HCT116 (cell line): ENCODE data around the gene MAPK7. TPM values are rescaled to one million over a fixed set of nuclear protein-coding genes. Genes with fewer than 3 reads are reported as not detected.

Experiments
- ATAC-seq: fragments of 200-7000 bp; cut with Tn5 transposase; 2 replicates; pipeline ENCODE4 v1.9.1; 2020; ENCODE audit warnings: mild to moderate bottlenecking, moderate library complexity
- BruUV-seq: library from RNA; stranded (reverse); fragments of 400-500 nt; replicated peaks from 2 replicates; lab custom pipeline; 2021; lab: Mats Ljungman, UMichigan
- CTCF ChIA-PET: fragments of 300-600 bp; sonication (Branson Sonifier 250); formaldehyde crosslinking; loops from one replicate; lab custom pipeline; 2021; ENCODE audit warnings: antibody characterized with exemption; lab: Charles Lee
- POLR2A ChIA-PET: fragments of 300-600, 350-600 bp; sonication (Branson Sonifier 250); formaldehyde crosslinking; loops from one replicate; lab custom pipeline; 2021; ENCODE audit warnings: antibody characterized with exemption; lab: Charles Lee
- RAD21 ChIA-PET, 2 experiments: fragments of 300-600 bp; sonication (Branson Sonifier 250); formaldehyde crosslinking; loops; one replicate each; lab custom pipeline; 2023; ENCODE audit warnings: low total read pairs in 2 of 2; ENCODE audit not compliant: uncharacterized antibody in 2 of 2, unreplicated experiment in 2 of 2, low non-redundant PET in 1 of 2; lab: Charles Lee
- DNase-seq: peaks from one replicate; pipeline ENCODE4 v3.0.0-alpha.2; 2010; ENCODE audit warnings: low read depth, low spot score
- H2AFZ ChIP-seq: fragments of 200-600 bp; shearing (Covaris generic), sonication (generic); 2 replicates; pipeline ENCODE4 v1.6.1; 2017; ENCODE audit warnings: low read depth, mixed run types, mixed read lengths, antibody characterized with exemption, low read length; ENCODE audit not compliant: poor library complexity, severe bottlenecking
- H3K27ac ChIP-seq: 2 replicates; pipeline ENCODE4 v1.5.1; 2012; ENCODE audit warnings: low read depth, low read length
- H3K27me3 ChIP-seq: fragments of 200-600 bp; sonication (generic); 2 replicates; pipeline ENCODE4 v1.6.1; 2016; ENCODE audit warnings: mixed run types, low read length, mixed read lengths; ENCODE audit not compliant: insufficient read depth
- H3K36me3 ChIP-seq, 2 experiments: fragments of 200-500 bp in 1 of 2; fragments of 200-600 bp in 1 of 2; sonication (Bioruptor generic) in 1 of 2; sonication (generic) in 1 of 2; 2 replicates each; pipeline versions ENCODE4 v1.5.1 to v1.6.1; 2014 to 2016; ENCODE audit warnings: low read length in 2 of 2, inconsistent platforms in 1 of 2, mixed read lengths in 1 of 2, mixed run types in 1 of 2; ENCODE audit not compliant: insufficient read depth in 2 of 2, control insufficient read depth in 1 of 2
- H3K4me1 ChIP-seq, 2 experiments: fragments of 200-600 bp in 1 of 2; sonication (generic) in 1 of 2; 2 replicates each; pipeline versions ENCODE4 v1.5.1 to v1.6.1; 2012 to 2017; ENCODE audit warnings: low read length in 2 of 2, inconsistent platforms in 1 of 2, mild to moderate bottlenecking in 1 of 2, mixed read lengths in 1 of 2, mixed run types in 1 of 2, moderate library complexity in 1 of 2; ENCODE audit not compliant: insufficient read depth in 2 of 2, control insufficient read depth in 1 of 2
- H3K4me2 ChIP-seq: fragments of 200-600 bp; sonication (generic); 2 replicates; pipeline ENCODE4 v1.6.1; 2017; ENCODE audit warnings: mixed run types, low read length, mixed read lengths
- H3K4me3 ChIP-seq, 2 experiments: fragments of 200-600 bp in 1 of 2; sonication (generic) in 1 of 2; replicated peaks in 1 of 2; 2 replicates each; pipeline ENCODE4 v1.5.1; 2011 to 2016; ENCODE audit warnings: low read length in 2 of 2, control low read depth in 1 of 2, low read depth in 1 of 2, mild to moderate bottlenecking in 1 of 2, mixed read lengths in 1 of 2, mixed run types in 1 of 2
- H3K79me2 ChIP-seq: fragments of 200-600 bp; sonication (generic); 2 replicates; pipeline ENCODE4 v1.6.1; 2017; ENCODE audit warnings: mild to moderate bottlenecking, mixed run types, low read length, moderate library complexity, mixed read lengths; ENCODE audit not compliant: insufficient read depth
- H3K9ac ChIP-seq: fragments of 200-600 bp; sonication (generic); 2 replicates; pipeline ENCODE4 v1.6.1; 2016; ENCODE audit warnings: low read length, mixed read lengths
- H3K9me2 ChIP-seq: fragments of 200-600 bp; sonication (generic), shearing (Covaris generic); 2 replicates; pipeline ENCODE4 v1.6.1; 2017; ENCODE audit warnings: mixed run types, mild to moderate bottlenecking, moderate library complexity; ENCODE audit not compliant: insufficient read depth
- H3K9me3 ChIP-seq, 2 experiments: fragments of 200-500 bp in 1 of 2; fragments of 200-600 bp in 1 of 2; sonication (Bioruptor generic) in 1 of 2; sonication (generic) in 1 of 2; 2 replicates each; pipeline ENCODE4 v1.6.1; 2014 to 2017; ENCODE audit warnings: low read length in 2 of 2, mixed read lengths in 2 of 2, inconsistent platforms in 1 of 2, low read depth in 1 of 2, mild to moderate bottlenecking in 1 of 2, mixed run types in 1 of 2, moderate library complexity in 1 of 2; ENCODE audit not compliant: control insufficient read depth in 1 of 2, insufficient read depth in 1 of 2
- H4K20me1 ChIP-seq: fragments of 200-600 bp; sonication (generic), shearing (Covaris generic); 2 replicates; pipeline ENCODE4 v1.6.1; 2017; ENCODE audit warnings: mixed run types, mild to moderate bottlenecking, moderate library complexity; ENCODE audit not compliant: insufficient read depth
- CEBPB ChIP-seq: IDR thresholded peaks from 2 replicates; pipeline ENCODE4 v1.6.1; 2012; ENCODE audit warnings: low read depth
- ELF1 ChIP-seq: IDR thresholded peaks from 2 replicates; pipeline ENCODE4 v1.6.1; 2012; ENCODE audit warnings: low read depth, borderline replicate concordance
- EZH2 ChIP-seq: fragments of 200-600 bp; sonication (generic); IDR thresholded peaks from 2 replicates; pipeline ENCODE4 v1.6.1; 2017; ENCODE audit warnings: antibody characterized with exemption, mixed run types
- EZH2phosphoT487 ChIP-seq: fragments of 200-600 bp; IDR thresholded peaks from 2 replicates; pipeline ENCODE4 v1.6.1; 2018; ENCODE audit warnings: antibody characterized with exemption, borderline replicate concordance
- JUND ChIP-seq: IDR thresholded peaks from 2 replicates; pipeline ENCODE4 v1.6.1; 2012
- POLR2A ChIP-seq: IDR thresholded peaks from 2 replicates; pipeline ENCODE4 v1.7.0; 2011; ENCODE audit warnings: borderline replicate concordance; ENCODE audit not compliant: insufficient read depth, insufficient read length; ENCODE audit errors: extremely low read depth
- POLR2AphosphoS5 ChIP-seq: IDR thresholded peaks from 2 replicates; pipeline ENCODE4 v1.6.1; 2011; ENCODE audit warnings: mild to moderate bottlenecking, low read depth, low read length, moderate library complexity
- RAD21 ChIP-seq: IDR thresholded peaks from 2 replicates; pipeline ENCODE4 v1.6.1; 2012; ENCODE audit warnings: low read depth, mild to moderate bottlenecking
- SIN3A ChIP-seq: IDR thresholded peaks from 2 replicates; pipeline ENCODE4 v1.6.1; 2012; ENCODE audit warnings: low read depth
- SP1 ChIP-seq: IDR thresholded peaks from 2 replicates; pipeline ENCODE4 v1.6.1; 2012; ENCODE audit warnings: low read depth
- SRF ChIP-seq: IDR thresholded peaks from 2 replicates; pipeline ENCODE4 v1.6.1; 2012; ENCODE audit warnings: low read depth
- TCF7L2 ChIP-seq: IDR thresholded peaks from 2 replicates; pipeline ENCODE4 v1.7.0; 2011; ENCODE audit warnings: borderline replicate concordance, inconsistent platforms; ENCODE audit not compliant: insufficient read depth, insufficient read length; ENCODE audit errors: extremely low read depth
- ZFX ChIP-seq: fragments of 450-650 bp; IDR thresholded peaks from 2 replicates; pipeline ENCODE4 v1.6.1; 2017
- ZNF274 ChIP-seq: fragments of 200-500 bp; sonication (Bioruptor generic); IDR thresholded peaks from 2 replicates; pipeline ENCODE4 v1.6.1; 2014; ENCODE audit warnings: mild to moderate bottlenecking, low read depth, low read length, inconsistent platforms
- intact Hi-C: fragments of 100-400 bp; cut with micrococcal nuclease; formaldehyde crosslinking; loops from 2 replicates; pipeline ENCODE4 v1.10.0; 2022
- total RNA-seq: library from RNA; stranded (reverse); gene quantifications from one replicate; pipeline ENCODE4 v1.2.1, GENCODE V29; 2021; ENCODE audit not compliant: unreplicated experiment
- TF ChIP-seq, protein P1 (sequence below): IDR thresholded peaks from 2 replicates; pipeline ENCODE4 v1.6.1; 2012; ENCODE audit warnings: low read depth
- TF ChIP-seq, protein P2 (sequence below), 3 experiments: fragments of 200-600 bp in 1 of 3; sonication (generic) in 1 of 3; IDR thresholded peaks in 2 of 3; conservative IDR thresholded peaks in 1 of 3; 2 replicates each; pipeline ENCODE4 v1.5.1; 2012 to 2017; ENCODE audit warnings: low read depth in 2 of 3, low read length in 2 of 3, antibody characterized with exemption in 1 of 3, borderline replicate concordance in 1 of 3, control low read depth in 1 of 3, mild to moderate bottlenecking in 1 of 3, mixed read lengths in 1 of 3, mixed run types in 1 of 3, moderate library complexity in 1 of 3; ENCODE audit not compliant: insufficient read depth in 1 of 3
- TF ChIP-seq, protein P3 (sequence below): IDR thresholded peaks from 2 replicates; pipeline ENCODE4 v1.6.1; 2012
- TF ChIP-seq, protein P4 (sequence below): IDR thresholded peaks from 2 replicates; pipeline ENCODE4 v1.6.1; 2011; ENCODE audit warnings: mild to moderate bottlenecking, low read length, moderate library complexity; ENCODE audit not compliant: insufficient replicate concordance; ENCODE audit errors: extremely low read depth

Gene MAPK7
- total RNA-seq, 1 experiment from 2014 or later = 15.3 TPM

DNA sequence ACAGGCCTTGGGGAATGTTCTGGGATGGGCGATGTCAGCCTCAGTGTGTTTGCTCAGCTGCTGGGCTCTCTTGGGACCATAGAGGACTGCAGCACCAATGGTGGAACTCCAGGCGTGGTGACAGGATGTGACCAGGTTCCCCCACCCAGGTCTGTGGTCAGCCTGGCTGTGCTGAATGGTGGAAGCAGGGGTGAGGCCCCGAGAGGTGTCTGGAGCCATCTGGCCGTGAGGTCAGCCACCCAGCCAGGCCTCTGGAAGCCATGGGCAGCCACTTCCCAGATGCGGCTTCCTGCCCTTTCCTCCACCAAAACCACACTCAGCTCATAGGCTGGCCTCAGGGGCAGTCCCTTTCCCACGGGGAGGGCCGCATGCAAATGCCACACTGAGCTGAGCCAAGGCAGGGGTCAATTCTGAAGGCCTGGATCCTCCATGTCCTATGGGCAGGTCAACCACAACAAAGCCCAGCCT lies 7.8 kb upstream of the MAPK7 start:
- no peak for DNase-seq
- BruUV-seq = no TSS peak
- no peaks in the 10 kb centered on the region for H3K9me3 ChIP-seq
- H3K4me2 ChIP-seq = no peak overlapping the region
- ChIA-PET CTCF (no interaction called here), RAD21 (no interaction called here), POLR2A (no interaction called here)
- no peak overlapping the region for H3K4me3 ChIP-seq
- H3K36me3 ChIP-seq = no peaks in the 10 kb centered on the region
- H4K20me1 ChIP-seq = no peaks in the 10 kb centered on the region
- ATAC-seq = no peak
- no peaks in the 10 kb centered on the region for H3K79me2 ChIP-seq
- no peaks in the 10 kb centered on the region for H3K27me3 ChIP-seq
- no peak overlapping the region for H2AFZ ChIP-seq
- no peak overlapping the region for H3K27ac ChIP-seq
- intact Hi-C loops = no loop called here
- TF ChIP-seq RAD21 (no peak), EZH2phosphoT487 (no peak), ZFX (no peak), TCF7L2 (no peak), SIN3A (no peak), JUND (no peak), SRF (no peak), CEBPB (no peak), ELF1 (no peak), ZNF274 (no peak), EZH2 (no peak), POLR2AphosphoS5 (no peak), POLR2A (no peak), SP1 (no peak)
- TF ChIP-seq, protein P1, sequence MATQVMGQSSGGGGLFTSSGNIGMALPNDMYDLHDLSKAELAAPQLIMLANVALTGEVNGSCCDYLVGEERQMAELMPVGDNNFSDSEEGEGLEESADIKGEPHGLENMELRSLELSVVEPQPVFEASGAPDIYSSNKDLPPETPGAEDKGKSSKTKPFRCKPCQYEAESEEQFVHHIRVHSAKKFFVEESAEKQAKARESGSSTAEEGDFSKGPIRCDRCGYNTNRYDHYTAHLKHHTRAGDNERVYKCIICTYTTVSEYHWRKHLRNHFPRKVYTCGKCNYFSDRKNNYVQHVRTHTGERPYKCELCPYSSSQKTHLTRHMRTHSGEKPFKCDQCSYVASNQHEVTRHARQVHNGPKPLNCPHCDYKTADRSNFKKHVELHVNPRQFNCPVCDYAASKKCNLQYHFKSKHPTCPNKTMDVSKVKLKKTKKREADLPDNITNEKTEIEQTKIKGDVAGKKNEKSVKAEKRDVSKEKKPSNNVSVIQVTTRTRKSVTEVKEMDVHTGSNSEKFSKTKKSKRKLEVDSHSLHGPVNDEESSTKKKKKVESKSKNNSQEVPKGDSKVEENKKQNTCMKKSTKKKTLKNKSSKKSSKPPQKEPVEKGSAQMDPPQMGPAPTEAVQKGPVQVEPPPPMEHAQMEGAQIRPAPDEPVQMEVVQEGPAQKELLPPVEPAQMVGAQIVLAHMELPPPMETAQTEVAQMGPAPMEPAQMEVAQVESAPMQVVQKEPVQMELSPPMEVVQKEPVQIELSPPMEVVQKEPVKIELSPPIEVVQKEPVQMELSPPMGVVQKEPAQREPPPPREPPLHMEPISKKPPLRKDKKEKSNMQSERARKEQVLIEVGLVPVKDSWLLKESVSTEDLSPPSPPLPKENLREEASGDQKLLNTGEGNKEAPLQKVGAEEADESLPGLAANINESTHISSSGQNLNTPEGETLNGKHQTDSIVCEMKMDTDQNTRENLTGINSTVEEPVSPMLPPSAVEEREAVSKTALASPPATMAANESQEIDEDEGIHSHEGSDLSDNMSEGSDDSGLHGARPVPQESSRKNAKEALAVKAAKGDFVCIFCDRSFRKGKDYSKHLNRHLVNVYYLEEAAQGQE = no peak
- TF ChIP-seq, protein P2, sequence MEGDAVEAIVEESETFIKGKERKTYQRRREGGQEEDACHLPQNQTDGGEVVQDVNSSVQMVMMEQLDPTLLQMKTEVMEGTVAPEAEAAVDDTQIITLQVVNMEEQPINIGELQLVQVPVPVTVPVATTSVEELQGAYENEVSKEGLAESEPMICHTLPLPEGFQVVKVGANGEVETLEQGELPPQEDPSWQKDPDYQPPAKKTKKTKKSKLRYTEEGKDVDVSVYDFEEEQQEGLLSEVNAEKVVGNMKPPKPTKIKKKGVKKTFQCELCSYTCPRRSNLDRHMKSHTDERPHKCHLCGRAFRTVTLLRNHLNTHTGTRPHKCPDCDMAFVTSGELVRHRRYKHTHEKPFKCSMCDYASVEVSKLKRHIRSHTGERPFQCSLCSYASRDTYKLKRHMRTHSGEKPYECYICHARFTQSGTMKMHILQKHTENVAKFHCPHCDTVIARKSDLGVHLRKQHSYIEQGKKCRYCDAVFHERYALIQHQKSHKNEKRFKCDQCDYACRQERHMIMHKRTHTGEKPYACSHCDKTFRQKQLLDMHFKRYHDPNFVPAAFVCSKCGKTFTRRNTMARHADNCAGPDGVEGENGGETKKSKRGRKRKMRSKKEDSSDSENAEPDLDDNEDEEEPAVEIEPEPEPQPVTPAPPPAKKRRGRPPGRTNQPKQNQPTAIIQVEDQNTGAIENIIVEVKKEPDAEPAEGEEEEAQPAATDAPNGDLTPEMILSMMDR (IDR thresholded peaks at IDR 0.05 in 2 of 3, conservative IDR thresholded peaks at IDR 0.05 in 1 of 3; ENCODE audit: borderline replicate concordance in 1 of 3, insufficient read depth in 1 of 3, low read depth in 2 of 3, low read length in 2 of 3) = no peak
- TF ChIP-seq, protein P3, sequence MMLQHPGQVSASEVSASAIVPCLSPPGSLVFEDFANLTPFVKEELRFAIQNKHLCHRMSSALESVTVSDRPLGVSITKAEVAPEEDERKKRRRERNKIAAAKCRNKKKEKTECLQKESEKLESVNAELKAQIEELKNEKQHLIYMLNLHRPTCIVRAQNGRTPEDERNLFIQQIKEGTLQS = no peak
- TF ChIP-seq, protein P4, sequence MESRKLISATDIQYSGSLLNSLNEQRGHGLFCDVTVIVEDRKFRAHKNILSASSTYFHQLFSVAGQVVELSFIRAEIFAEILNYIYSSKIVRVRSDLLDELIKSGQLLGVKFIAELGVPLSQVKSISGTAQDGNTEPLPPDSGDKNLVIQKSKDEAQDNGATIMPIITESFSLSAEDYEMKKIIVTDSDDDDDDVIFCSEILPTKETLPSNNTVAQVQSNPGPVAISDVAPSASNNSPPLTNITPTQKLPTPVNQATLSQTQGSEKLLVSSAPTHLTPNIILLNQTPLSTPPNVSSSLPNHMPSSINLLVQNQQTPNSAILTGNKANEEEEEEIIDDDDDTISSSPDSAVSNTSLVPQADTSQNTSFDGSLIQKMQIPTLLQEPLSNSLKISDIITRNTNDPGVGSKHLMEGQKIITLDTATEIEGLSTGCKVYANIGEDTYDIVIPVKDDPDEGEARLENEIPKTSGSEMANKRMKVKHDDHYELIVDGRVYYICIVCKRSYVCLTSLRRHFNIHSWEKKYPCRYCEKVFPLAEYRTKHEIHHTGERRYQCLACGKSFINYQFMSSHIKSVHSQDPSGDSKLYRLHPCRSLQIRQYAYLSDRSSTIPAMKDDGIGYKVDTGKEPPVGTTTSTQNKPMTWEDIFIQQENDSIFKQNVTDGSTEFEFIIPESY = no peak
- no peak overlapping the region for H3K9ac ChIP-seq
- no peaks in the 10 kb centered on the region for H3K9me2 ChIP-seq
- peaks cover 4 to 20% of the 10 kb centered on the region in 2 experiments; a peak in 3 of 4 replicates for H3K4me1 ChIP-seq
